MM.1S (cell line): ENCODE results near the gene ANKRD10.

Experiments
- CTCF ChIP-seq: fragments of 300-600 bp; sonication (generic); IDR thresholded peaks from 2 replicates; pipeline ENCODE4 v1.5.1; 2016; ENCODE audit warnings: antibody characterized with exemption, low read length, mixed read lengths
- EZH2phosphoT487 ChIP-seq: fragments of 300-600 bp; sonication (generic); IDR thresholded peaks from 2 replicates; pipeline ENCODE4 v1.6.1; 2018; ENCODE audit warnings: antibody characterized with exemption, low read length

GRCh38 chr13:110832531-110832930 lies 82.3 kb downstream of the ANKRD10 start:
- TF ChIP-seq CTCF (no peak), EZH2phosphoT487 (no peak)
